HG03442 (cell line): Measurements from ENCODE around the gene ADAM17.
"Not testable (repeated sequence)": the region's sequence is repeated elsewhere in the genome, so short reads cannot be mapped to it uniquely, and the experiment has no call there.

ENCODE experiments used
- ATAC-seq: cut with Tn5 transposase; IDR thresholded peaks from one replicate; pipeline ENCODE4 v1.9.1; 2021; ENCODE audit warnings: mild to moderate bottlenecking, moderate library complexity; ENCODE audit not compliant: unreplicated experiment

Gene ADAM17

GRCh38 chr2:9570182-9571060 is 14.8 kb upstream of the ADAM17 start:
- ATAC-seq: no peak

GRCh38 chr2:9565436-9566153 is 10.0 kb upstream of the ADAM17 start:
- ATAC-seq: no peak

GRCh38 chr2:9560628-9561027 is 5.0 kb upstream of the ADAM17 start:
- no peak for ATAC-seq

DNA sequence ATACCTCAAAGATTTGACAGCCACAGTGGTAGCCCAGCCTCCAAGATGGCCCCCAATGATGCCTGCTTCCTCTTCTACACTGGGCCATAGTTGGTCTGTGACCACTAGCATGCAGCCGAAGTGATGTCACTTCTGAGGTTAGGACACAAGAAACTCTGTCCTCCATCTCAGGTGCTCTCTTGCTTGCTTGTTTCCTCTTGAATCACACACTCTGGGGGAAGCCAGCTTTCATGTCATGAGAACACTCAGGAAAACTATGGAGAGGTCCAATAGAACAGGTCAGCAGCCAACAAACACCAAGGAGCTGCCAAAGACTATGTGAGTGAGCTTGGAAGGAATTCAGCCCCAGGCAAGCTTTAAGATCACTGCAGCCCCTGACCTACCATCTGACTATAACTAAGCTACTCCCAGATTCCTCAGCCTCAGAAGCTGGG is 3.3 kb upstream of the ADAM17 start:
- no peak for ATAC-seq

- ATAC-seq: peak; percentile 25
Measured at GRCh38 chr2:9556121-9556743, 602 bp upstream of the ADAM17 start.

DNA sequence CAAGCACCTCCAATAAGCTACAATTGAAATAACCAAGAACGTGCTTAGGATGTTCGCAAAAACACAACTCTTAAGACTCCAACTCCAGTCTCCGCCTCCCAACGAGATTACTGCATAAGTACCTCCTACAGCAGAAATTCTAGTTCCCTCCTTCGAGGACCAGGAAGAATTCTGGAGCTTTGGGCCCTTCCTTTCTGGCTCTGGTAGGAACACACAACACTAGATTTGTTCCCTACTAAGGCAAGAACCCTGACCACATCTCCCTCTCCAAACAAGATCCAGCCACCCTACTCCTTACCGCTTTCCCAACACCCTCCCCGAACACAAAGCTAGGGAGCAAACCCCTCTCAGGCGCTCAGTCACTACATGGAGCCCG is 721 bp downstream of the ADAM17 start:
- ATAC-seq: no peak

DNA sequence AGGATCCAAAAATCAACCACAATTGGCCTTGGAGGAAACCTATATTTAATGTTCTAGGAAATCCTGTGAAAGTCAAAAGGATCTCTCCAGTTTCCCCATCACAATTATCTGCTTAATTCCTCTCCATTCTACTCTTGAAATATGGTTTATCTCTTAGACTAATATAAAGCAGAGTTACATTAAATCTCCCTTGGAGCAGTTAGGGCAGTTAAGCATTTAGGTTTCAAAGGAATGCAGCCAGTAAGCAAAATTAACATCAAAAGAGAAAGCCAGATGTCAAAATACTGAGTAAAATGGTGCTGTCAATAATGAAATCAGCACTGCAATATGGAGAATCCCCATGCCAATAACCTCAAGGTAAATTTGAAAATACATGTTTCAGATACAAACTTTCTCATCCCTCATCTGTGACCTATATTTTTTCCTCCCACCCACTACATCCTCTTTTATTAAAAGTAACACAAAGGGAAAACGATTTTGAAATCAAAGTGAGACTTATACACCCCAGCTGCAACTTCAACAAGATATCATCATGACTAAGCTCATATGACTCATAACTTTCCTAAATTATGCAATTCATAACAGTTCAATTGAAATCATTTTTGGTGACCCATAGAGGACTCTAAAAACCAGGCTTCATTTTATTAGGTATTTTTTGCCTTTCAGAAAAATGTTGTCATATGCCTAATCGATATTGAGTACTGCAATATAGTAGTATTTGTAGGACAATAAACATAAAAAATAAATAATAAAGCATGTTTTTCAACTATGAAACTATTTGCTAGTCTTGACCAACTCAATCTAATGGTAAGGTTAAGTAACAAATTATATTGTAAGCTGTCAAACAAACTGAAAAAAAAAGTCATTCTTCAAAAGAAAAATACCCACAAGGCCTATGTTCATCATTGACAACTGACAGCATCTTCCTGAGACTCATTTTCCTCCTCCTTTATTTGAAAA is 3.1 kb downstream of the ADAM17 start:
- ATAC-seq: no peak

DNA sequence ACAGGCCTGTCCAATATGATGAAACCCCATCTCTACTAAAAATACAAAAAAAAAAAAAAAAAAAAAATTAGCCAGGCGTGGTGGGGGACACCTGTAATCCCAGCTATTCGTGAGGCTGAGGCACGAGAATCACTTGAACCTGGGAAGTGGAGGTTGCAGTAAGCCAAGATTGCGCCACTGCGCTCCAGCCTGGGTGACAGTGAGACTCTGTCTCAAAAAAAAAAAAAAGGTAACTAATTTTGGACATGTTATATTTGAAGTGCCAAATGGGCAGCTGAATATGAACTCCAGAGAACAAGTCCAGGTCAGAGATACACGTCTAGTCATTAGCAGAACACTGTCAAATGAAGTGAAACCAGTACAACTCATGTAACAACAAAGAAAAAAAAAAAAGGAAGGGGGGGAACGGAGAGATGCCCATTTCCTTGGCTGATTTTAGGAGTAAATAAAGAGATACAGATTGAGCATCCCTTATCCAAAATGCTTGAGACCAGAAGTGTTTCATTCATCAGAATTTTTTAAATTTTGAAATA is 4.7 kb downstream of the ADAM17 start:
- ATAC-seq: not testable (repeated sequence)

DNA sequence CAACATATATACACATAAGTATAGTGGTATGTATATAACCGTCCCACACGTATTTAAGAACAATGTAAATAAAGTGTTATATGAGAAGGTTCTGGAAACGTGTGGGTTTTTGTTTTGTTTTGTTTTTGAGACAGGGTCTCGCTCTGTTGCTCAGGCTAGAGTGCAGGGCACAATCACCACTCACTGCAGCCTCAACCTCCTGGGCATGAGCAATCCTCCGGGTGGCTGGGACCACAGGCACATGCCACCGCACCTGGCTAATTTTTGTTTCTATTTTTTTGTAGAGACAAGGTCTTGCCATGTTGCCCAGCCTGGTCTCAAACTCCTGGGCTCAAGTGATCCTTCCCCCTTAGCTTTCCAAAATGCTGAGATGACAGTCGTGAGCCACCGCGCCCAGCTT is 6.2 kb downstream of the ADAM17 start:
- no peak for ATAC-seq

DNA sequence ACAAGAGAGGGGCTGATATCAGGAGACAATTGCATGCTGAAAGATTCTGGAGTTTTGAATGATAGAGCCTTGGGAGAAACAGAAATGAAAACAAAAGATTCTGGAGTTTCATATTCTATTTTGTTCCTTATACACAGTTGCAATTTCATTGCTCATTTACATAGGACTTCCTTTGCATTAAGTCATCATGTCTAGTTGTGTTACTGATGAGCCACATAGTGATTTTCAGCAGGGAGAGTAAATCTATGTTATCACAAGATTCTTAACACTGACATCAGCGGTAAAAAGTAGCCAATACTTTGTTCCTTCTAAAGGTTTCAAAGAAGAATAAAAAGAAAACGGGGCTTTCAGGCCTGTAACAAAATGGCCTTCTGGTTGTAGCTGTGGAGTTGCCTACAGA is 7.1 kb downstream of the ADAM17 start:
- peak; percentile 34 for ATAC-seq

- no peak for ATAC-seq
Measured at GRCh38 chr2:9547262-9547991, 8.2 kb downstream of the ADAM17 start.

GRCh38 chr2:9545502-9545901 is 10.1 kb downstream of the ADAM17 start:
- ATAC-seq: no peak

DNA sequence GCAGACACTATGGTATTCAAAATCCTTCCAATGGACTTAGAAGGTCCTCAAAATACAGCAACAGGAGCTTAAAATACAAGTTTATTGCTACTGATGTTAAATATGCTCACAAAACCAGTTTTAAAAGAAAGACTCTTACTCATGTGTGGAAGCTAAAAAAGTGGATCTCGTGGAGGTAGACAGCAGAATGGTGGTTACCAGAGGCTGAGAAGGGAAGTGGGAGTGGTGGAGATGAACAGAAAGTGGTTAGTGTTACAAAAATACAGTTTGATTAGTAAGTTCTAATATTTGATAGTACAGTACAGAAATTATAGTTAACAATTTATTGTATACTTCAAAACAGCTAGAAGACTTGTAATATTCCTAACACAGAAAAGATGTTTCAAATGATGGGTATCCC is 12.1 kb downstream of the ADAM17 start:
- no peak for ATAC-seq

DNA sequence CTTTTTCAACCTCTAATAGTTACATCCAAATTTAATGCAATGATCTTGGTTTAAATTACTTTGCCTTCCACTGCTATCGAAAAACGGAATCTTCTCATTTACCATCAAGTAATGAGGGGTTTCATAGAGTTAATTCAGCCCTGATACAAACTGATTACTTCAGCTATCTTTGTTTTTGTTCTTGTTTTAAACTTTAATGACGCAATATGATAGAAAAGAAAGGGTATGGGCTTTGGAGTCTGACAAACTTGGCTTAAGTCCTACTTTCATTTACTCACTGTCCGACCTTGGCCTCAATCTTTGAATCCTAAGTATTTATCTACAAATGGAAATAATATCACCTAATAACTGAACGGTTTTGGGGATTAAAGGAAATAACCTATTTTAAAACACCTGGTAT is 16.1 kb downstream of the ADAM17 start:
- ATAC-seq: no peak

- ATAC-seq: no peak
Measured at GRCh38 chr2:9538000-9538507, 17.6 kb downstream of the ADAM17 start.

DNA sequence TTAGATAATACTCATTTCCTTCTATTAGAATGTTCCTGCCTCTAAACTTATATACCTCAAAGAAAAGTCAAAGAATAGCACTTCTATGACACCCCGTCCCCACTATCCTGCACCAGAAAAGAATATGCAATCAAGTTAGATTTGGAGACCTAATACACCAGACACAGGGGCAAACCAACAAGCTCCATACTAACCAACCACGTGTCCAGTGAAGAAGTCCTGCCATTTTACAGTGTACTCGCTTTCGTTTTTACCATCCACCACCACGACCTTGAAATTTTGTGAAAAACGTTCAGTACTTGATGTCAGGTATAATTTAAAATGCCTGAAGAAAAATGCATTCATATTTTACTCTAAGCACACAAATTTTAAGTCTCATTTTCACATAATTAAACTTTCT is 19.1 kb downstream of the ADAM17 start:
- no peak for ATAC-seq

DNA sequence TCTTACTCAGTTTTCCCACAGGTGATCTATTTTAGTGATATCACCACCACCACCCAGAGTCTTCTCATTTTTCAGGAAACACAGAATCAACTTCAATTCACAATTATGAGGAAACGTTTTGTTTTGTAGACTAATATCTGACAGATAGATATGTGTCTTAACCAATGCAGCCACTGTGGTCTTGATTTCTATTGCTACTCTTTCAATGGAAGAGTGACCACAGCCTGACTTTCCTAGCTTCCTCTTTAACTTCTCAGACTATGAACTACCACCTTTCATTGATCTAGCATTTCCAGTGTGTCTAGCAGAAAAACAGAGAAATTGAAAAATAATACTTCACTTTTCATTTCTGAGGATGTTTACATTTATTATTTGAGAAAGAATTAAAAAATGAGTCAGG is 20.5 kb downstream of the ADAM17 start:
- ATAC-seq: no peak

DNA sequence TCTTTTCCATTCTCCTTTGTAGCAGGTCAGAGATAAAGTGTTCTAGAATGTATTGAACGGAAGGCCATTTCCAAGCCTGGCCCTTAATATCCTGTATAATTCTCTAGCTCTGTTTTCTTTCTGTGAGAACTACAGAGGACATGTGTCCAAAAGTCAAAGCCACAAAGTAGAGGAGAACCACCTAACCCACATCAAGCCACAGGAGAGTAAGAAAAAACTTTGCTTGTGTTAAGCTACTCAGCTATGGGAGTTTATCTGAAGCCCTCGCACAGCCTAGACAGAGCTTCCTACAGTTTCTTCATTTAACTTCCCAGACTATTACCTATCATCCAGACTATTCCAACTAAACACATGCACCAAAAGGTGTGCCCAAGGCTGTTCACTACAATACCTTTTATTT is 22.0 kb downstream of the ADAM17 start:
- no peak for ATAC-seq

- ATAC-seq: no peak
Measured at GRCh38 chr2:9532421-9532820, 23.2 kb downstream of the ADAM17 start.
